ENCODE results near the gene ZBTB40.
A peak's percentile ranks its signal among the peaks of the same experiment; 100 is the strongest.

The ZBTB40 gene

DNA sequence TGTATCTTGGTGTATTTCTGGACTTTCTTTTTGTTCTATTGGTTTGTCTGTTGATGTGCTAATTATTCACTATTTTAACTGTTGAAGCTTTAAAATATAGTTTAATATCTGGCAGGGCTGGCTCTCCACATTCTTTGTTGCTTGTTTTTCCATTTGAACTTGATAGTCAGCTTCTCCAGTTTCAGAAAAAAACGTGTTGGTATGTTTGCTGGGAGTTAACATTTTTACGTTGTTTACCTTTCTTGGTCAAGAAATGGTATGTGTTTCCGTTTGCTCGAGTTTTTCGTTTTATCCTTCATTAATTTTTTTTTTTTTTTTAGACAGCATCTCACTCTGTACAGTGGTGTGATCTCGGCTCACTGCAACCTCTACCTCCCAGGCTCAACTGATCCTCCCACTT is 16.9 kb upstream of the ZBTB40 start:
- DNase-seq (ENCODE audit: low spot score) = no peak

GRCh38 chr1:22436948-22437347 is 14.7 kb upstream of the ZBTB40 start:
- no peak for DNase-seq (ENCODE audit: low spot score)

DNA sequence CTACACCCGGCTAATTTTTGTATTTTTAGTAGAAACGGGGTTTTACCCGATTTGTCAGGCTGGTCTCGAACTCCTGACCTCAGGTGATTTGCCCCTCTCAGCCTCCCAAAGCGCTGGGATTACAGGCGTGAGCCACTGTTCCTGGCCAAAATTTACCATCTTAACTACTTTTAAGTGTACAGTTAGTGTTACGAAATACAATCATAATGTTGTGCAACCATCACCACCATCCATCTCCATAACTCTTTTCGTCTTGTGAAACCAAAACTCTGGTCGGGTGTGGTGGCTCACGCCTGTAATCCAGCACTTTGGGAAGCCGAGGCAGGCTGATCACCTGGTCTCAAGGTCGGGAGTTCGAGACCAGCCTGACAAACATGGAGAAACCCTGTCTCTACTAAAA is 14.1 kb upstream of the ZBTB40 start:
- no peak for DNase-seq (ENCODE audit: low spot score)

- no peak for DNase-seq (ENCODE audit: low spot score)
Measured at GRCh38 chr1:22440582-22440981, 11.1 kb upstream of the ZBTB40 start.

- DNase-seq (ENCODE audit: low spot score) = no peak
Measured at GRCh38 chr1:22442212-22442894, 9.3 kb upstream of the ZBTB40 start.

GRCh38 chr1:22443332-22443731 is 8.3 kb upstream of the ZBTB40 start:
- DNase-seq (ENCODE audit: low spot score) = no peak

- no peak for DNase-seq (ENCODE audit: low spot score)
Measured at GRCh38 chr1:22444856-22445255, 6.8 kb upstream of the ZBTB40 start.

DNA sequence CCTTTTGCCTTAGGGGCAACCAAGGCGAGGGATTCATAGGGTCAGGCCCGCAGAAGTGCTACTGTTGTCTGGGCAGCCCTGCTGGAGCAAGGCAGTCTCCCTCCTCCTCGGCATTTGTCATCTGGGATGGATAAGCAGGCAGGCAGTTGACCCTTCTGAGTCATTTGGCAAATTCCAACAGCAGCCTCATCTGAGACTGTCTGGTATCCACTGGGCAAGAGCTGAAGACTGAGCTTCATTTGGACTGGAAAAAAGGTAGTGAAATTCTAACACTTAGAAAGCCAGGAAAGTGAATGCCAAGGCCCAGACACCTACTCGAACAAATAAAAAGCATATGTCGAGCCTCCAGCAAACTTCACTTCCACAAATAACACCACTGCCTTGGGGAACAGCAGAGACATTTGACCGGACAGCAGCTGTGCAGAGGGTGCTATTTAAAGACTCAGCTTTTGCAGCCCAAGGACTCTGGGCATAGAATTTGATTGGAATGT is 4.0 kb upstream of the ZBTB40 start:
- DNase-seq (ENCODE audit: low spot score) = no peak

GRCh38 chr1:22449636-22450035 is 2.0 kb upstream of the ZBTB40 start:
- no peak for DNase-seq (ENCODE audit: low spot score)

GRCh38 chr1:22450351-22451021 is 1.2 kb upstream of the ZBTB40 start:
- no peak for DNase-seq (ENCODE audit: low spot score)

- no peak for DNase-seq (ENCODE audit: low spot score)
Measured at GRCh38 chr1:22452481-22452957, 868 bp downstream of the ZBTB40 start.

- DNase-seq (ENCODE audit: low spot score) = no peak
Measured at GRCh38 chr1:22453181-22453580, 1.5 kb downstream of the ZBTB40 start.

GRCh38 chr1:22454476-22455056 is 2.9 kb downstream of the ZBTB40 start:
- no peak for DNase-seq (ENCODE audit: low spot score)

DNA sequence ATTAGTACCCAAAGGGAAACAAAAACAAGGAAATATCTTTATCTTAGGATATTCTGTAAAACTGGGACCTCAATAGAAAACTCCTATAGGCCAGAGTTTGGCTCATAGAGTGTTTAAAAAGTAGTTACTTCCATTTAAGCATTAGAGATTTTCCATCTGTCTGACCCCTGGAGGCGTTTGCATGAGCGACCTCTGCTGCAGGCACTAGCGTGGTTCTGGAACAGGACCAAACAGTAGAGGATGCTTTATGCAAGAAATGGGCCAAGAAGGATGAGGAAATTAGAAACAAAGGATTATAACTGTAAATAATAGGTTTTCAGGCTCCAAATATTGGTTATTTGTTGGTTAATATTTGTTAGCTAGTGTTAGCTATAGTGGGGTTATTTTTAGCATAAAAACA is 5.7 kb downstream of the ZBTB40 start:
- DNase-seq (ENCODE audit: low spot score) = peak; percentile 9

GRCh38 chr1:22457836-22458235 is 6.2 kb downstream of the ZBTB40 start:
- no peak for DNase-seq (ENCODE audit: low spot score)

DNA sequence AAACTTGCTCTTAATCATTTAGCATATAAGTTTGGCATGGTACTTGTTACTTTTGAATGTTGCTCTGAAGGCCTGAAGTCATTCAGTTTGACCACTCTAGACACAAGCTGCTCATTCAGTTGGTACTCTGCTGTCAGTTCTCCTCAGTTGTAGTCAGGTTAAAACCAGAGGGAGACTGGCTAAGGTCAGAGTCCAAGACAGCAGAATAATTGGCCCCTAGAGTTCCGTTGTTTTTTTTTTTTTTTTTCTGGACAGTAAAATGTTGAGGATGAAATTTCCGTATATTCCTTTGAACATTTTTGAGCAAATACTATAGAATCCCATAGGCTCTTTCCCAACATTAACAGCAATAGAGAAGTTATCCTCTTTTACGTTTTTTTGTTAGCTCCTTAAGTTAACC is 9.4 kb downstream of the ZBTB40 start:
- DNase-seq (ENCODE audit: low spot score) = no peak

DNA sequence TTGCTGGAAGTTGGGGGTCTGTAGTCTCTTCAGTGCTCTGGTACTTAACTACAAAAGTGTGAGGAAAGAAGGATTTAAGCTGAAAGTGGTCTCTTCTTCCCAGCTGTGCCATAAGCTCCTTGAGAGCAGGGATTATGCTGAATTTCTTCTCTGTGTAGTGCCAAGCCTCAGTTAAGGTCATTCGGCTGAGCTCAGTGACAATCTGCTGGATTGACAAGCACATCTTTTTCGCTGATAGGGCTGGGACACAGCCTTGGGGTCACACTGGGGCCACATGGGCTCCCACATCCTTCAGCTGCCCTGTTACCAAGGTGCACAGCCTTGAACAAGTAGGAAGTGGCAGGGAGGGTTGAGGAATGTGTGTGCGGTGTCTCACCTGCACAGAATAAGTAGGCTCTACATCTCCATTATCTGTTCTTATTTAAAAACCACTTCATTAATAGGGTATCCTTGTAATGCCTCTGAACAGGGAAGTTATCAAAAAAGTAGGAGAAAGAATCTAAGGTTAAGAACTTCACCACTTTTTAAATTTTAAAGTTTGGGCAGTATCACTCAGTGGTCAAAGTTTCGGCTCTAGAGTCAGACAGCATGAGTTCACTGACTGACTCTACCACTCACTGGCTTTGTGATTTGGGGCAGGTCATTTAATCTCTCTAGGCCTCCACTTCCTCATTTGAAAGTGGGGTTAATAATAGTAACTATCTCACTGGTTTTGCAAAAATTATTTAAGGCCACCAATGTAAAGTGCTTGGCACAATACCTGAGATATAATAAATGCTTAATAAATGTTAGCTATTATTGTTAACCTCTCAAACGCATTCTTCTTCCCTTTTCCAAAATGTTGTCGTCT is 10.3 kb downstream of the ZBTB40 start:
- DNase-seq (ENCODE audit: low spot score) = no peak

DNA sequence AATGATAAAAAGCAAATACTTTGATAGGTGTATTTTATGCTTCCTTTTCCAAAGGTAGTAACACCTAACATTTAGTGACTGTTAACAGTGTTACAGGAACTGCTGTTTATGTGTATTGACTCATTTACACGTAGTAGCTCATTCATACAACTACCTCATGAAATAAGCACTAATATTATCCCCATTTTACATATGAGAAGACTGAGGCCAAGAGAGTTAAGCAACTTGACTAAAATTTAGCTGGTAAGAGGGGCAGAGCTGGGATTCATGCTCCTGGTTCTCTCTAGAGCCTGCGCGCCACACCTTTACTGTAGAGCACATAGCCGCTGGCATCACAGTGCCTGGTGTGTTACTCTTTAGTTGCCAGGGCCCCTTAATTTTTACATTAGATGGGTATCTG is 11.3 kb downstream of the ZBTB40 start:
- DNase-seq (ENCODE audit: low spot score) = no peak

DNA sequence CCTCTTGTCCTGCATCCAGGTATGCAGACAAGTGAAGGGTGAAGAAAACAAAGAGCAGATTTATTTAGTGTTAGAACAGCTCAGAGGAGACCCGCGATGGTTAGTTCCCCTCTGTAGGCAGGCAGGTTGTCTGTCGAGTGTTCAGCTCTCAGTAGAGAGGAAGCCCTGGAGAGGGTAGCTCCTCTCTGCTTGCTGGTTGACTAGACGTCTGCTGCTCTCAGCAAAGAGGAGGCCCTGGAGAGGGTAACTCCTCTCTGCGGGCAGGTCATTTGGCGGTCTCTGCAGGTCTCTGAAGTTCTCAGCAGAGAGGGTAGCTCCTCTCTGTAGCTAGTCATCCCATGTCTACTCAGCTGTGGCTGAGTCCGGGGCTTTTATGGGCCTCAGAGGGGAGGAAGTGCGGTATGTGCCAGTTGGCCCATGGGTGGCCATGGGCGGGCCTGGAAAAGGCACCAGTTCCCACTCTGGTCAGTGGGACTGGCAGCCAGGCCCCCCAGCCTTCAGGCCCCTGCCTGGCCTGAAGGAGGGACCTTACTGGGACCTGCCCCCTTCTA is 13.4 kb downstream of the ZBTB40 start:
- DNase-seq (ENCODE audit: low spot score) = no peak

DNA sequence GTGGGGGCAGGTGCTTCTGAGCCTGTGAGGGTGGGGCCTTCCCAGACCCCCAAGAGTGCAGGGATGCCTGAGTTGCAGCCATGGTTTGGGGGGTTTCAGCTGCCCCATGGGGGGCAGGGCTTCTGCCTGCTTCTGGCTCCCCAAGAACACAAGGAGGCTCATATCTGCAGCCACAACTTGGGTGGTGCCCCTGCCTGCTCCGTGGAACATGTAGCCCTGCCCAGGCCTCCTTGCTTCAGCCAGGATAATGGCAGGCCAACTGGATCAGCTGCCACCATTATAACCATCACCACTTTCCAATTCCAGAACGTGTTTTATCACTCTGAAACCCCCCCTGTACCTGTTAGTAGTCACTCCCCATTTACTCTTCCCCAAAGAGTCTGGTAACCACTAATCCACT is 14.0 kb downstream of the ZBTB40 start:
- DNase-seq (ENCODE audit: low spot score) = no peak

DNA sequence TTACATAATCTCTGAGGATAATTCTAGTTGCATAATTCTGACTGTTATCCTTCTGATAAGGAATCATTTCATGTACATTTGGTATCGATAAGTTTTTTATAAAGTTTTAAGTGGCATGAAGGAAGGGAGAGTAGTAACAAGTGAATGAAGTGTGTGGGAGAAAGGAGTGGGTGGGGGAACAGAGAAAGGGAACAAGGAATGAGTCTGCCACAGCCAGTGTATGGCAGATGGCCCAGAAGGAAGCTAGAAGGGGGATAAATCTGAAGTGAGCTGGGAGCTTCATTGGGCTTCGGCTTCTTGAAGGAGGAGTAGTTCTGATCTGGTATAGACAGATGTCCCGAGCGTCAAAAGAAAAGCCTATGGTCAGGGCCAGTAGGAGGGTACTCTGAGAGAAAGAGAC is 18.6 kb downstream of the ZBTB40 start:
- DNase-seq (ENCODE audit: low spot score) = no peak

- no peak for DNase-seq (ENCODE audit: low spot score)
Measured at GRCh38 chr1:22471078-22471477, 19.4 kb downstream of the ZBTB40 start.
